HG03565 (cell line): ENCODE measurements around the gene GOLGA1.
"Not testable (repeated sequence)": the region's sequence is repeated elsewhere in the genome, so short reads cannot be mapped to it uniquely, and the experiment has no call there.

ENCODE experiments used
- ATAC-seq: cut with Tn5 transposase; IDR thresholded peaks from one replicate; pipeline ENCODE4 v1.9.1; 2021; ENCODE audit warnings: mild to moderate bottlenecking, moderate library complexity; ENCODE audit not compliant: unreplicated experiment

Gene GOLGA1

GRCh38 chr9:124838567-124839275, 102.2 kb downstream of the GOLGA1 start:
- not testable (repeated sequence) for ATAC-seq

GRCh38 chr9:124838132-124838531, 102.8 kb downstream of the GOLGA1 start:
- not testable (repeated sequence) for ATAC-seq

- ATAC-seq = no peak
Measured at GRCh38 chr9:124835026-124835557, 105.8 kb downstream of the GOLGA1 start.

- no peak for ATAC-seq
Measured at GRCh38 chr9:124834591-124834990, 106.3 kb downstream of the GOLGA1 start.

- no peak for ATAC-seq
Measured at GRCh38 chr9:124831642-124832364, 109.1 kb downstream of the GOLGA1 start.

GRCh38 chr9:124830593-124830992, 110.3 kb downstream of the GOLGA1 start:
- no peak for ATAC-seq

GRCh38 chr9:124829334-124829669, 111.6 kb downstream of the GOLGA1 start:
- no peak for ATAC-seq

GRCh38 chr9:124828489-124829333, 112.2 kb downstream of the GOLGA1 start:
- no peak for ATAC-seq
